Measurements from ENCODE around the gene CLEC14A.

- no peak for TF ChIP-seq SIN3A (IDR thresholded peaks at IDR 0.05; ENCODE audit: borderline replicate concordance, low read depth, low read length)
- TF ChIP-seq EP300 (IDR thresholded peaks at IDR 0.05; ENCODE audit: borderline replicate concordance in 1 of 2, low read depth in 1 of 2, low read length in 1 of 2): no peak
- no peak for TF ChIP-seq FOXM1 (IDR thresholded peaks at IDR 0.05; ENCODE audit: low read depth)
- no peak for TF ChIP-seq CTCF (IDR thresholded peaks at IDR 0.05)
- TF ChIP-seq RAD21 (IDR thresholded peaks at IDR 0.05; ENCODE audit: low read length): no peak
- TF ChIP-seq MXI1 (IDR thresholded peaks at IDR 0.05; ENCODE audit: low read depth, low read length): no peak
- no peak for TF ChIP-seq TEAD4 (IDR thresholded peaks at IDR 0.05; ENCODE audit: borderline replicate concordance, insufficient read depth)
Observed at GRCh38 chr14:38212111-38212510, 43.8 kb downstream of the CLEC14A start.

Data from SK-N-SH (cell line).